HEK293 (cell line): ENCODE data around the gene HOXC10.

ENCODE experiments used
- GLI2 ChIP-seq: fragments of 450-650 bp; formaldehyde crosslinking; IDR thresholded peaks from 2 replicates; pipeline ENCODE4; 2017; ENCODE audit warnings: missing biosample characterization, missing genetic modification characterization, low read depth, borderline replicate concordance
- GLIS1 ChIP-seq: fragments of 450-650 bp; formaldehyde crosslinking; IDR thresholded peaks from 2 replicates; pipeline ENCODE4 v1.5.1; 2016; ENCODE audit warnings: missing biosample characterization, missing genetic modification characterization
- GLIS2 ChIP-seq: fragments of 450-650 bp; formaldehyde crosslinking; IDR thresholded peaks from 2 replicates; pipeline ENCODE4 v1.5.1; 2016; ENCODE audit warnings: missing biosample characterization, missing genetic modification characterization
- KLF17 ChIP-seq: fragments of 450-650 bp; formaldehyde crosslinking; IDR thresholded peaks from 2 replicates; pipeline ENCODE4 v1.5.1; 2016; ENCODE audit warnings: missing biosample characterization, missing genetic modification characterization
- KLF8 ChIP-seq: fragments of 450-650 bp; formaldehyde crosslinking; IDR thresholded peaks from 2 replicates; pipeline ENCODE4 v1.5.1; 2016; ENCODE audit warnings: missing biosample characterization, missing genetic modification characterization
- PBX3 ChIP-seq: sonication (generic); formaldehyde crosslinking; IDR thresholded peaks from 2 replicates; pipeline ENCODE4 v1.8.1; 2022; ENCODE audit warnings: mild to moderate bottlenecking, moderate library complexity, missing genetic modification reagents
- PRDM4 ChIP-seq: fragments of 450-650 bp; formaldehyde crosslinking; IDR thresholded peaks from 2 replicates; pipeline ENCODE4 v1.5.1; 2017; ENCODE audit warnings: missing biosample characterization, missing genetic modification characterization
- SP2 ChIP-seq: fragments of 450-650 bp; formaldehyde crosslinking; IDR thresholded peaks from 2 replicates; pipeline ENCODE4 v1.5.1; 2016; ENCODE audit warnings: missing biosample characterization, missing genetic modification characterization
- ZBTB10 ChIP-seq: fragments of 450-650 bp; formaldehyde crosslinking; IDR thresholded peaks from 2 replicates; pipeline ENCODE4 v1.5.1; 2016; ENCODE audit warnings: missing biosample characterization, missing genetic modification characterization
- ZEB2 ChIP-seq: fragments of 450-650 bp; formaldehyde crosslinking; IDR thresholded peaks from 2 replicates; pipeline ENCODE4 v1.5.1; 2016; ENCODE audit warnings: missing biosample characterization, missing genetic modification characterization
- ZNF132 ChIP-seq: fragments of 450-650 bp; formaldehyde crosslinking; IDR thresholded peaks from 2 replicates; pipeline ENCODE4 v1.5.1; 2017; ENCODE audit warnings: missing biosample characterization, missing genetic modification characterization, borderline replicate concordance
- ZNF19 ChIP-seq: fragments of 450-650 bp; formaldehyde crosslinking; IDR thresholded peaks from 2 replicates; pipeline ENCODE4; 2016; ENCODE audit warnings: missing biosample characterization, missing genetic modification characterization, low read depth
- ZNF24 ChIP-seq: fragments of 450-650 bp; formaldehyde crosslinking; IDR thresholded peaks from 2 replicates; pipeline ENCODE4 v1.5.1; 2016; ENCODE audit warnings: missing biosample characterization, missing genetic modification characterization
- ZNF37A ChIP-seq: fragments of 450-650 bp; IDR thresholded peaks from 2 replicates; pipeline ENCODE4 v1.5.1; 2018; ENCODE audit warnings: missing biosample characterization, missing genetic modification characterization
- ZNF391 ChIP-seq: fragments of 450-650 bp; formaldehyde crosslinking; IDR thresholded peaks from 2 replicates; pipeline ENCODE4 v1.5.1; 2016; ENCODE audit warnings: low read depth, missing biosample characterization, missing genetic modification characterization, borderline replicate concordance
- ZNF518A ChIP-seq: fragments of 450-650 bp; formaldehyde crosslinking; conservative IDR thresholded peaks from 2 replicates; pipeline ENCODE4 v1.5.1; 2016; ENCODE audit warnings: low read depth, missing biosample characterization, missing genetic modification characterization
- ZNF629 ChIP-seq: fragments of 450-650 bp; formaldehyde crosslinking; IDR thresholded peaks from 2 replicates; pipeline ENCODE4 v1.5.1; 2017; ENCODE audit warnings: missing biosample characterization, missing genetic modification characterization
- ZNF639 ChIP-seq: fragments of 450-650 bp; formaldehyde crosslinking; IDR thresholded peaks from 2 replicates; pipeline ENCODE4 v1.5.1; 2016; ENCODE audit warnings: missing biosample characterization, missing genetic modification characterization

HOXC10 gene

GRCh38 chr12:53938326-53939140, 46.4 kb upstream of the HOXC10 start, which contains the start of gene HOXC13 (continued):
- TF ChIP-seq ZBTB10 (tag by site-specific recombination) (0 out of 2 replicates have a peak, but pooled peaks have one; percentile 57), ZEB2 (tag by site-specific recombination) (peak; percentile 82), SP2 (tag by site-specific recombination) (peak; percentile 97), ZNF518A (tag by site-specific recombination) (0 out of 2 replicates have a peak, but pooled peaks have one; percentile 7), KLF17 (tag by site-specific recombination) (peak; percentile 89), ZNF24 (tag by site-specific recombination) (peak; percentile 69; the same call in 1 of the 2 replicates), KLF8 (tag by site-specific recombination) (peak; percentile 94), ZNF629 (tag by site-specific recombination) (peak; percentile 61), GLI2 (tag by site-specific recombination) (no peak), PBX3 (CRISPR knock-in tag) (no peak), ZNF37A (tag by site-specific recombination) (no peak), ZNF639 (tag by site-specific recombination) (peak; percentile 30; the same call in 1 of the 2 replicates), ZNF132 (tag by site-specific recombination) (no peak), ZNF391 (tag by site-specific recombination) (peak; percentile 80; the same call in 1 of the 2 replicates), PRDM4 (tag by site-specific recombination) (peak; percentile 5; the same call in 1 of the 2 replicates), GLIS1 (tag by site-specific recombination) (peak; percentile 97), ZNF19 (tag by site-specific recombination) (no peak), GLIS2 (tag by site-specific recombination) (peak; percentile 100)
